ENCODE data around the gene TNFRSF1B.

GRCh38 chr1:12150456-12151200 lies 16.2 kb upstream of the TNFRSF1B start:
- TF ChIP-seq CTCF (IDR thresholded peaks at IDR 0.05; ENCODE audit: borderline replicate concordance, extremely low read depth, low read length, poor library complexity, severe bottlenecking) (no peak), EZH2 (IDR thresholded peaks at IDR 0.05; ENCODE audit: borderline replicate concordance, low read depth, low read length, severe bottlenecking) (no peak)

All from DND-41 (cell line).